Measurements from ENCODE around the gene PDE7B. TPM values are rescaled to one million over a fixed set of nuclear protein-coding genes. Genes with fewer than 3 reads are reported as not detected.

PDE7B gene
- total and polyA plus RNA-seq, 7 donors = 1.9 to 4.6 (median 2.7) TPM

DNA sequence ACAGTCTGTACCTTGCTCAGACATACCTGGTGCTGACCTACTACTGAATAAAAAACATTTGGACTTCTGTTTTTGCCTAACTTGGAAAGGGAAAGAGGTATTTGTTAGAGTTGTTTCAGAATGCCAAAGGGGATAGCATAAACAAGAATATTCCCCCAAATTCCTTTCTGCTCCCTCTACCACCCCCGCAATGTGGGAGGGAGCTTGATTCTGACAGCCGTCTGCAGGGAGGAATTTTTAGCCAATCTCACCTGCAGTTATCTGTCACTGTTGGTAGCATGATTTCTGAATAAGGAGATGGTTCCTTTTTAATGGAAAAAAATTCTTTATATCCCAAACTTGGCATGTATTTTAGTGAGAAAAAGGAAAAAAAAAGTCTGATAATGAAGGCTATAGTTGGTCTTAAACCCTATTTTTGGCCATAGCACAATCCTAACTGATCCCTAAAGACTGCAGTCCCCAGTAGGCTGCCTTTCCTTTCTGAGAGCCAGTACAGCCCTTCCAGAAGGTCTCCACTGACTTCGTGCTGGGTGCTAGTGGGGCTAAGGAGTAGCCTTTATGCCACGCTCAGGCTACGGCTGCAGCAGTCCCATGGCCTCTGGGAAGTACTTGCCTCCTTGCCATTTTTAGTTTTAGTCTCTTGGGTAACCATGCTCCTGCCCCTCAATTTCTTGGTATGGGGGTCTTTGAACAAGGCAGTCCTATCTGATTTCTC, 13.6 kb upstream of the PDE7B start:
- Histone ChIP-seq H3K36me3 (ENCODE audit: insufficient read depth in 1 of 2, low read depth in 1 of 2) (no peaks in the 10 kb centered on the region), H3K27me3 (ENCODE audit: insufficient read depth in 3 of 3, low read length in 2 of 3) (no peaks in the 10 kb centered on the region), H3K4me3 (no peak overlapping the region), H3K4me1 (no peaks in the 10 kb centered on the region), H3K9me3 (no peaks in the 10 kb centered on the region), H3K27ac (no peak overlapping the region)
- DNase-seq (no peak), ATAC-seq (no peak)
- intact Hi-C loops (cut with DNase I) = no loop called here
- 92 to 98% (median 93%) methylated on average over 5 of the region's 5 CpGs for WGBS, 3 donors
- TF ChIP-seq, protein P1, sequence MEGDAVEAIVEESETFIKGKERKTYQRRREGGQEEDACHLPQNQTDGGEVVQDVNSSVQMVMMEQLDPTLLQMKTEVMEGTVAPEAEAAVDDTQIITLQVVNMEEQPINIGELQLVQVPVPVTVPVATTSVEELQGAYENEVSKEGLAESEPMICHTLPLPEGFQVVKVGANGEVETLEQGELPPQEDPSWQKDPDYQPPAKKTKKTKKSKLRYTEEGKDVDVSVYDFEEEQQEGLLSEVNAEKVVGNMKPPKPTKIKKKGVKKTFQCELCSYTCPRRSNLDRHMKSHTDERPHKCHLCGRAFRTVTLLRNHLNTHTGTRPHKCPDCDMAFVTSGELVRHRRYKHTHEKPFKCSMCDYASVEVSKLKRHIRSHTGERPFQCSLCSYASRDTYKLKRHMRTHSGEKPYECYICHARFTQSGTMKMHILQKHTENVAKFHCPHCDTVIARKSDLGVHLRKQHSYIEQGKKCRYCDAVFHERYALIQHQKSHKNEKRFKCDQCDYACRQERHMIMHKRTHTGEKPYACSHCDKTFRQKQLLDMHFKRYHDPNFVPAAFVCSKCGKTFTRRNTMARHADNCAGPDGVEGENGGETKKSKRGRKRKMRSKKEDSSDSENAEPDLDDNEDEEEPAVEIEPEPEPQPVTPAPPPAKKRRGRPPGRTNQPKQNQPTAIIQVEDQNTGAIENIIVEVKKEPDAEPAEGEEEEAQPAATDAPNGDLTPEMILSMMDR (IDR thresholded peaks at IDR 0.05) = no peak

DNA sequence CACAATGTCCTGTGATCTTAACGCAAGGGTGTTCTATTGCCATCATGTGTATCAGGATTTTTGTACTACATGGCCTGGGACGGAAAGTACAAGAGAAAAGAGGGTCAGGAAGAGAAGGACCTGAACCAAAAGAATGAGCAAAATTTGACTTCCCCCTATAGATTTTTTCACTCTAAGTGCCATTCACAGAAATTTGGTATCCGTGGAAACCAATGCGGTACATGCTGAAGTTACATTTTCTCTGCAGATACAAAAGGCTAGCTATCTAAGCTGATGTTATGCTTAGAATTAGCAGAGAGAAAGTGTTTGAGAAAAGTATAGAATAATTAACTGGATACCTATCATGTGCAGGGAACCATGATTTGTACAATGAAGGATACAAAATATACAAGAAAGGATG, 12.4 kb upstream of the PDE7B start:
- ATAC-seq (no peak), DNase-seq (no peak)
- Histone ChIP-seq H3K27ac (no peak overlapping the region), H3K36me3 (ENCODE audit: insufficient read depth in 1 of 2, low read depth in 1 of 2) (no peaks in the 10 kb centered on the region), H3K4me3 (no peak overlapping the region), H3K4me1 (no peaks in the 10 kb centered on the region), H3K27me3 (ENCODE audit: insufficient read depth in 3 of 3, low read length in 2 of 3) (no peaks in the 10 kb centered on the region), H3K9me3 (no peaks in the 10 kb centered on the region)
- 94 to 96% (median 96%) methylated on average over 4 of the region's 4 CpGs for WGBS, 3 donors
- TF ChIP-seq, protein P1 (IDR thresholded peaks at IDR 0.05) = no peak
- intact Hi-C loops (cut with DNase I) = no loop called here

GRCh38 chr6:135842618-135843392, 8.7 kb upstream of the PDE7B start:
- no peaks in the 10 kb centered on the region for H3K4me1 ChIP-seq
- ATAC-seq (no peak), DNase-seq (no peak)
- no peak overlapping the region for H3K27ac ChIP-seq
- H3K27me3 ChIP-seq (ENCODE audit: insufficient read depth in 3 of 3, low read length in 2 of 3) = no peaks in the 10 kb centered on the region
- 79 to 92% (median 82%) methylated on average over 6 of the region's 6 CpGs for WGBS, 3 donors
- no peak overlapping the region for H3K4me3 ChIP-seq
- H3K36me3 ChIP-seq (ENCODE audit: insufficient read depth in 1 of 2, low read depth in 1 of 2) = no peaks in the 10 kb centered on the region
- TF ChIP-seq, protein P1 (IDR thresholded peaks at IDR 0.05) = no peak
- intact Hi-C loops (cut with DNase I) = no loop called here
- H3K9me3 ChIP-seq = no peaks in the 10 kb centered on the region

GRCh38 chr6:135850882-135851281, 619 bp upstream of the PDE7B start:
- WGBS, 3 donors = 21 to 42% (median 41%) methylated on average over 3 of the region's 3 CpGs

More at GRCh38 chr6:135850882-135851281, 619 bp upstream of the PDE7B start:
- H3K27me3 ChIP-seq (ENCODE audit: insufficient read depth in 3 of 3, low read length in 2 of 3) = no peaks in the 10 kb centered on the region
- no peaks in the 10 kb centered on the region for H3K9me3 ChIP-seq
- H3K27ac ChIP-seq = peak overlapping the region; percentile 68
- peak; percentile 34 to 58 (median 52) for ATAC-seq
- no peaks in the 10 kb centered on the region for H3K36me3 ChIP-seq (ENCODE audit: insufficient read depth in 1 of 2, low read depth in 1 of 2)
- intact Hi-C loops (cut with DNase I) = loop anchor here in 1 of 2 donors (5.0 kb wide), 2 partner anchors 56 to 71 kb away; no protein-coding TSS in a partner anchor
- H3K4me1 ChIP-seq = peaks cover 17% of the 10 kb centered on the region
- DNase-seq = peak in 1 of 2 donors; percentile 50
- TF ChIP-seq, protein P1 (IDR thresholded peaks at IDR 0.05) = no peak
- peak overlapping the region; percentile 66 for H3K4me3 ChIP-seq

Data from psoas muscle (tissue), 8 donors.